HG02981 (cell line): ENCODE data around the gene RALA.

Source experiments
- ATAC-seq: cut with Tn5 transposase; IDR thresholded peaks from one replicate; pipeline ENCODE4 v1.9.1; 2021; ENCODE audit warnings: mild to moderate bottlenecking, moderate library complexity; ENCODE audit not compliant: unreplicated experiment

Gene RALA

GRCh38 chr7:39609935-39610263 is 13.5 kb upstream of the RALA start:
- ATAC-seq = no peak

- ATAC-seq = no peak
These were observed 9.8 kb upstream of the RALA start for GRCh38 chr7:39613577-39613976.

GRCh38 chr7:39614299-39614698 is 9.1 kb upstream of the RALA start:
- no peak for ATAC-seq

- ATAC-seq = no peak
These were observed 7.9 kb upstream of the RALA start for GRCh38 chr7:39615350-39615975.

- ATAC-seq = no peak
These were observed 7.2 kb upstream of the RALA start for GRCh38 chr7:39616138-39616537.

GRCh38 chr7:39617005-39617404 is 6.4 kb upstream of the RALA start:
- no peak for ATAC-seq

GRCh38 chr7:39618868-39619267 is 4.5 kb upstream of the RALA start:
- ATAC-seq = no peak

GRCh38 chr7:39620486-39620885 is 2.9 kb upstream of the RALA start:
- ATAC-seq = no peak

- ATAC-seq = no peak
These were observed 2.1 kb upstream of the RALA start for GRCh38 chr7:39621261-39621660.

GRCh38 chr7:39621784-39622411 is 1.5 kb upstream of the RALA start:
- ATAC-seq = no peak

- ATAC-seq = no peak
These were observed 763 bp upstream of the RALA start for GRCh38 chr7:39622609-39623008.

GRCh38 chr7:39623732-39624441 is 515 bp downstream of the RALA start:
- peak; percentile 40 for ATAC-seq

- no peak for ATAC-seq
These were observed 1.1 kb downstream of the RALA start for GRCh38 chr7:39624442-39624807.

GRCh38 chr7:39624935-39625694 is 1.7 kb downstream of the RALA start:
- no peak for ATAC-seq

- ATAC-seq = no peak
These were observed 8.4 kb downstream of the RALA start for GRCh38 chr7:39631736-39632308.

GRCh38 chr7:39633563-39634477 is 10.4 kb downstream of the RALA start:
- peak; percentile 74 for ATAC-seq

- ATAC-seq = no peak
These were observed 11.1 kb downstream of the RALA start for GRCh38 chr7:39634478-39634805.

GRCh38 chr7:39637400-39637799 is 14.0 kb downstream of the RALA start:
- ATAC-seq = no peak

- ATAC-seq = no peak
These were observed 14.7 kb downstream of the RALA start for GRCh38 chr7:39637963-39638485.

- no peak for ATAC-seq
These were observed 19.5 kb downstream of the RALA start for GRCh38 chr7:39642896-39643295.
